ENCODE data around the gene RHOT2.

RHOT2 gene

GRCh38 chr16:631808-632358 lies 36.0 kb upstream of the RHOT2 start:
- Histone ChIP-seq H3K27ac (no peak overlapping the region), H3K4me3 (ENCODE audit: low read depth, low read length) (no peak overlapping the region), H3K27me3 (replicated peaks) (no peaks in the 10 kb centered on the region), H3K36me3 (replicated peaks) (peaks cover 9% of the 10 kb centered on the region)
- in situ Hi-C loops (cut with HindIII; ENCODE audit: low pct_ligation_motif_present, low sequenced_read_pairs) = no loop called here
- no peak for DNase-seq
- no peak for TF ChIP-seq CTCF (IDR thresholded peaks at IDR 0.05; ENCODE audit: low read depth, low read length, missing control alignments)

- Histone ChIP-seq H3K27me3 (replicated peaks) (no peaks in the 10 kb centered on the region), H3K36me3 (replicated peaks) (peaks cover 9% of the 10 kb centered on the region), H3K27ac (no peak overlapping the region), H3K4me3 (ENCODE audit: low read depth, low read length) (no peak overlapping the region)
- TF ChIP-seq CTCF (IDR thresholded peaks at IDR 0.05; ENCODE audit: low read depth, low read length, missing control alignments) = no peak
- DNase-seq = no peak
- in situ Hi-C loops (cut with HindIII; ENCODE audit: low pct_ligation_motif_present, low sequenced_read_pairs) = no loop called here
Measured at GRCh38 chr16:632486-633335, 35.2 kb upstream of the RHOT2 start.

- DNase-seq = no peak
- H3K36me3 ChIP-seq (replicated peaks) = peaks cover 9% of the 10 kb centered on the region
- H3K27me3 ChIP-seq (replicated peaks) = no peaks in the 10 kb centered on the region
- no peak for TF ChIP-seq CTCF (IDR thresholded peaks at IDR 0.05; ENCODE audit: low read depth, low read length, missing control alignments)
- H3K27ac ChIP-seq = no peak overlapping the region
- H3K4me3 ChIP-seq (ENCODE audit: low read depth, low read length) = no peak overlapping the region
- in situ Hi-C loops (cut with HindIII; ENCODE audit: low pct_ligation_motif_present, low sequenced_read_pairs) = no loop called here
Measured at GRCh38 chr16:633336-634050, 34.4 kb upstream of the RHOT2 start.

GRCh38 chr16:634051-634670 lies 33.8 kb upstream of the RHOT2 start:
- no peak overlapping the region for H3K4me3 ChIP-seq (ENCODE audit: low read depth, low read length)
- H3K36me3 ChIP-seq (replicated peaks) = peaks cover 9% of the 10 kb centered on the region
- no peaks in the 10 kb centered on the region for H3K27me3 ChIP-seq (replicated peaks)
- no peak for DNase-seq
- in situ Hi-C loops (cut with HindIII; ENCODE audit: low pct_ligation_motif_present, low sequenced_read_pairs) = no loop called here
- no peak for TF ChIP-seq CTCF (IDR thresholded peaks at IDR 0.05; ENCODE audit: low read depth, low read length, missing control alignments)
- H3K27ac ChIP-seq = no peak overlapping the region

GRCh38 chr16:634996-635395 lies 32.9 kb upstream of the RHOT2 start:
- no peak for DNase-seq
- in situ Hi-C loops (cut with HindIII; ENCODE audit: low pct_ligation_motif_present, low sequenced_read_pairs) = no loop called here

More at GRCh38 chr16:634996-635395, 32.9 kb upstream of the RHOT2 start:
- no peaks in the 10 kb centered on the region for H3K27me3 ChIP-seq (replicated peaks)
- H3K36me3 ChIP-seq (replicated peaks) = peaks cover 9% of the 10 kb centered on the region
- H3K4me3 ChIP-seq (ENCODE audit: low read depth, low read length) = peak overlapping the region; percentile 81
- H3K27ac ChIP-seq = no peak overlapping the region
- TF ChIP-seq CTCF (IDR thresholded peaks at IDR 0.05; ENCODE audit: low read depth, low read length, missing control alignments) = no peak

Data from brain microvascular endothelial cell (primary cell).